ENCODE data around the gene HPCAL1. TPM values are rescaled to one million over a fixed set of nuclear protein-coding genes. Genes with fewer than 3 reads are reported as not detected.

HPCAL1 gene
- total RNA-seq, 1 experiment from 2014 or later, result 56.8 TPM

DNA sequence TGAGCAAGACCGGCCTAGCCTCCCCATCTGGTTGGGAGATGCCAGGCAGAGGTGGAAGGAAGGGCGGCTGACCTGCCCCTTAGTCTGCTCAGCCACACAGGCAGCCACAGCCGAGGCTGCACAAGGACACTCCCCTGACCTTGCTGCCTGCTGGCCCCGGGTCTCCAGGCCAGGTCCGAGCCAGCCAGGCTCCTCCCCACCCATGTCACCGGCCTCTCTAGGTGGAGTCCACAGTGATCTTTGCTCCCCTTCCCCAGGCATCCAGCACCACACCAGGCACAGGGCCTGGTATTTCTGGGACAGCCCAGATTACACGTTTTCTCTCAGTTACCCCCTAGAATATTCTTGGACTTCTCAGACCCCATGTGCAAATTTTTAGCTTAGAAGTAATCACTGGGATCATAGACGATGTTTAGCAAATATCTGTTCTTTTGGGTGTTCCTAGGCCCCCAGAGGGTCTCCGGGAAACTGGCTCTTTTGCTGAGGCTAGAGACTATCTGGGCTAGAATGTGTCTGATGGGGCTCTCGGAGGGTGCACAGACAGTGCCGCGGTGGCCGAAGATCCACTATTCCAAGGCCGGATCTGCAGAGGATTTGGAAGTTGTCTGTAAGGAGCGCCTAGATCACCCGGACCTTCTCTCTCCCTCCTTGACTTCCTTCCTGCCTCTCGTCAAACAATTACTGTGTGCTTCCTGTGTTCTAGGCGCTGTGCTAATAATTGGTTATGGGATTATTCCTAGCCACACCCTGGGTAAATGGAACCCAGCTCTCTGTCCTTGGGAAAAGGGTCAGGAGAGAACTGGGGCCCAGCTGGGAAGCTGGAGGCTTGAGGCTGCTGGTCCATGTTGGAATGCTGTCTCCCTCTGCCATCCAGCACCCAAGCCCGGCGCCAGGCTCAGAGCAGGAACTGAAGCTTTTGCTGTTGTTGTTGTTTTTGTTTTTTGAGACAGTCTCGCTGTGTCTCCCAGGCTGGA, 98.6 kb downstream of the HPCAL1 start:
- no peak for DNase-seq (ENCODE audit: low read depth in 1 of 2, low spot score in 2 of 2)
- Histone ChIP-seq H3K27me3 (replicated peaks) (no peaks in the 10 kb centered on the region), H3K4me3 (no peak overlapping the region), H3K27ac (peak overlapping the region; percentile 48), H3K4me1 (replicated peaks) (peaks cover 54% of the 10 kb centered on the region), H3K9me3 (replicated peaks) (no peaks in the 10 kb centered on the region), H3K36me3 (peaks cover 8% of the 10 kb centered on the region; the same call in 1 of the 2 replicates)

DNA sequence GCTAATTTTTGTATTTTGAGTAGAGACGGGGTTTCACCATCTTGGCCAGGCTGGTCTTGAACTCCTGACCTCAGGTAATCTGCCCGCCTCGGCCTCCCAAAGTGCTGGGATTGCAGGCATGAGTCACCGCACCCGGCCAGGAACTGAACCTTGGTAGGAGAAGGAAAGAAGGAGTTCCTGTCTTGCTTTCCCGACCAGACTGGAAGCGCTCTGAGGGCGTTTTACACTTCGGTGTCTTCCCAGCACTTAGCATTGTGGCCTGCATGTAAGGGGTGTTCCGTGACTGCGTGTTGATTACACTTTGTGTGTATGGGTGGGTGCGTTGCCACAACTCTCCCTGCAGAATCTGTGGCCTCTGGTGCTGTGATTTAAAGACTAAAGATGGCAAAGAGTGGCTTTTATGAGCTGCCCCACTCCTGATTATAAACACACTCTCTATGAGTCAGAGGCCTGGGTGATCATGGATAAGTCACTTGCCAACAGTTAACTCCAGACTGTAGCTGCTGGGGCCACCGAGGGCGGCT, 99.4 kb downstream of the HPCAL1 start:
- Histone ChIP-seq H3K27ac (peak overlapping the region; percentile 48), H3K27me3 (replicated peaks) (no peaks in the 10 kb centered on the region), H3K4me1 (replicated peaks) (peaks cover 56% of the 10 kb centered on the region), H3K4me3 (no peak overlapping the region), H3K36me3 (peaks cover 8% of the 10 kb centered on the region; the same call in 1 of the 2 replicates), H3K9me3 (replicated peaks) (no peaks in the 10 kb centered on the region)
- DNase-seq (ENCODE audit: low read depth in 1 of 2, low spot score in 2 of 2), result peak; percentile 80 to 86

DNA sequence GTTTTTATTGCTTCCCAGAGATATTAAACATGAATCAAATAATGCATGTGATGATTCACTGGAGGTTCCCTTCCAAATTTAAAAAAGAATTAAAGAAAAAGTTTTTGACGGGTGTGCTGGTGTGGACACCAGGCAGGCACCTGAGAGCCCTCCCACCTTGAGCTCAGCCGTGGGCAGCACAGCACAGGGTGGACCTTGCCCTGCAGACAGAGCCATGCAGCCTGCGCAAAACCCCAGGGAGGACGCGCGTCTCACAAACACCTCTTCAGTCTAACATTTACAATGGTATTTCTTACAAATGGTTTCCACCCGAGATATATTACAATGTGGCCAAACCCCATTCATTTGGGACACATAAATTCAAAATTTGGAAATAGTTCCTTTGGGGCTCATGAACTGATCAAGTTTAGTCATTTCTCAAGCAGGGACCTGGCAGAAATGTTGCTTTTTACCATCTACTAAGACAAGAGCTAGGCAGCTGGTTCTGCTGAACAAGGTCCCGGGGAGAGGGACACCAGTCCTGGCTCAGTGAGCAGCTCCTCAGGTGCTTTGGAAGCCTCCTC, 100.0 kb downstream of the HPCAL1 start:
- Histone ChIP-seq H3K4me1 (replicated peaks) (peaks cover 62% of the 10 kb centered on the region), H3K4me3 (no peak overlapping the region)
- no peak for DNase-seq (ENCODE audit: low read depth in 1 of 2, low spot score in 2 of 2)

DNA sequence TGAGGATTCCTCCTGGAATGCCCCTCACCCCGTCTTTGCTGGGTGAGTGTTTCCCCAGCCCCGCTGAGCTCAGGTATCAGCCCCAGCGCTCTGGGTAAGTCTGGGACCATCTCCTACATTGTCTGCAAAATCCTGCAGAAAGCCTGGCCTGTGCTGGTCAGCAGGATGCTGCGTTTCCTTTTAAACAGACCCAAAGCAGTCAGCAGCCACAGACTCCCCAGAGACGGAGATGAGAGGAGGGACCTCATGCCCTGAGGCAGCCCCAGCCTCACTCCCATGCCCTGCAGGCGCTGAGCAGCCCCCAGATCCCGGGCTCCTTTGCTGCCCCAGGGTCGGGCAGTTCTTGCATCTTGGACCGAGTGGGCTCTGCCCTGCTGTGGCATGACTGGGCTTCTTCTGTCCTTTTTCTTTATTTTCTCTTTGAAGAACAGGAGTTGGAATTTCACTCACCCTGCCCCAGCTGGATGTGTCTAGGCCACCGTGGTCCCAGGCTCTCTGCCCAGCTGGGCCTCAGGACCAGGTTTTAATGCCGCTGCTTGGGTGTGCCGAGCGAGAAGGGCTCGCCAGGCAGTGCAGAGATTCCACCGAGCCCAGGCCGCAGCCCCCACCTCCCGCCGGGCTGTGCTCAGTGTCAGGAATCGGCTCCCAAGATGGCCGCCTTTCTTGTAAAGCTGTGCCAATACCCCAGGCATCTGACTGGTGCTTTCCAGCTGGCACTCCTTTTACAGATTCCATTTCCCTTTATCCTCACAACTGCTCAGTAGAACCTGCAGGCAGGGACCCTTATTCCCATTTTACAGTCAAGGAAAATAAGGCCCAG, 101.8 kb downstream of the HPCAL1 start:
- peaks cover 80% of the 10 kb centered on the region for H3K4me1 ChIP-seq (replicated peaks)
- peak overlapping the region; percentile 66 for H3K27ac ChIP-seq
- H3K4me3 ChIP-seq, result no peak overlapping the region
- H3K27me3 ChIP-seq (replicated peaks), result no peaks in the 10 kb centered on the region
- peaks cover 8% of the 10 kb centered on the region; the same call in 1 of the 2 replicates for H3K36me3 ChIP-seq
- no peak for DNase-seq (ENCODE audit: low read depth in 1 of 2, low spot score in 2 of 2)
- H3K9me3 ChIP-seq (replicated peaks), result no peaks in the 10 kb centered on the region

More for the DNA sequence above, 100.0 kb downstream of the HPCAL1 start:
- Histone ChIP-seq H3K36me3 (peaks cover 8% of the 10 kb centered on the region; the same call in 1 of the 2 replicates), H3K27ac (no peak overlapping the region), H3K27me3 (replicated peaks) (no peaks in the 10 kb centered on the region), H3K9me3 (replicated peaks) (no peaks in the 10 kb centered on the region)

DNA sequence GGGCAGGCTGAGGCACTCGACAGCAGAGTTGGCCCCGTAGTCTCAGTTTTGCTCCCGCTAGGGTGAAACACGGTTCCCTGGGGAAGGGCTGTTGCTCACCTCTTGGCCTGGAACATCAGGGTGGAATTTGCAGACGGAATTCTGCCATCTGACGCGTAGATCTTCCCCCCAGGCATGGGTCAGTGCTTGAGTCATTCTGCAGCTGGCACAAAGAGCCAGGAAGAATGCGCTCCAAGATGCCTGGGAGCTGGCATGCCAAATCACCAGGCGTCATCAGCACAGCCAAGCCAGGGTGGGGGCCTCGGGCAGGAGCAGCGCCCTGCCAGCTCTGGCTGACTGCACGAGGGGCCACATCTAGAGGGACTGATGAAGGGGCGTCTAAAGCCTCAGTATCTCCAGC, 102.7 kb downstream of the HPCAL1 start:
- Histone ChIP-seq H3K36me3 (0 out of 2 replicates have a peak, but pooled peaks cover 3% of the 10 kb centered on the region), H3K4me1 (replicated peaks) (peaks cover 84% of the 10 kb centered on the region), H3K4me3 (no peak overlapping the region), H3K27me3 (replicated peaks) (no peaks in the 10 kb centered on the region), H3K9me3 (replicated peaks) (no peaks in the 10 kb centered on the region), H3K27ac (peak overlapping the region; percentile 66)
- peak; percentile 89 to 94 for DNase-seq (ENCODE audit: low read depth in 1 of 2, low spot score in 2 of 2)

DNA sequence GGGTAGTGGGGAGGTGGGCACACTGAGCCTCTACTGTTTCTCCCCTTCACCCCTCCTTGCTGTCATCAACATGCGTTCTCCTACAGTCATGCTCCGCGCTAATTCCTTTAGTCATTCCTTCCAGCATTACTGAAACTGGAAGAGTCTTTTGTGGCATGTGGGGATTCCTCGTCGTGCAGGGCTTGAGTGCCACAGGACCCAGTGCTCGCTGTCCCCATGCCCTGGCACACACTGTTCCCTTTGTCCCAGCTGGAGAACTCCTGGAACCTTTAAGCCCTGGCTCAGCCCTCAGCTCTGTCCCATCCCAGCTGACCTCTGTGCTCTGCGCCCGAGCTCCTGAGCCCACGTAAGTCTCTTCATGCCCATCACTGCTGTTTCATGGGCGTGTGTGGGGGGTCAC, 103.3 kb downstream of the HPCAL1 start:
- peaks cover 87% of the 10 kb centered on the region for H3K4me1 ChIP-seq (replicated peaks)
- H3K27ac ChIP-seq, result peak overlapping the region; percentile 66

DNA sequence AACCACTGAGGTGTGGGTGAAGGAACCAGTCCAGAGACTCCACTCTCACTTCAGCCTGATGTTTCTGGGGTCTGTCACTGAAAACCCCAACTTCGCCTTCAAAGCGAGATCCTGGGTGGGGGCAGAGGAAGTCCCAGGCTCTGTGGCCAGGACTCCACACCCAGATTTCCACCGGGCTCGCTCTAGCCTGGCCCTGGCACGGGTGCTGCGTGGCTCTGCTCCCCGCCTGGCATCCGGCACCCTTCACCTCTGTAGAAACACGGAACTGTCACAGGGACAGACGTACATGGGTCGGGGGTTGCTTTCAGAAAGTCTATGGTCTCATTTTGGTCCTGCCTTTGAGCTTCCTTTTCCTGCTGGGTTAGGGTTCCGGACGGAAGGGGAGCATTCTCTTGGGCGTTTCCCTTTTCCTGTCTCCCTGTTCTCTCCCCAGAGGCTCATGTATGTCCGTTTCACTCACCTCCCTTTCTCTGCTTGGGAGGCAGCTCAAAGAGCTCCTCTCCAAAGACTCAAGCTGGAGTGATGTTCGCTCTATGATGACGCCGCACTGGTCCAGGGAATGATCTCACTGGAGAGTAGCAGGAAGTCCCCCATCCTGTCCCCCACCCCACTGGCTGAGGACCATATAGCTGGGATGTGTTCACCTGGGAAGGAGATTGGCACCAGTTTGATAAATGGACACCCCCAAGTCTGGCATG, 103.9 kb downstream of the HPCAL1 start:
- Histone ChIP-seq H3K27ac (no peak overlapping the region), H3K27me3 (replicated peaks) (no peaks in the 10 kb centered on the region), H3K36me3 (peaks cover 2% of the 10 kb centered on the region; the same call in 1 of the 2 replicates), H3K4me3 (no peak overlapping the region), H3K9me3 (replicated peaks) (no peaks in the 10 kb centered on the region), H3K4me1 (replicated peaks) (peaks cover 89% of the 10 kb centered on the region)
- no peak for DNase-seq (ENCODE audit: low read depth in 1 of 2, low spot score in 2 of 2)

More for the DNA sequence above, 103.3 kb downstream of the HPCAL1 start:
- H3K36me3 ChIP-seq, result 0 out of 2 replicates have a peak, but pooled peaks cover 2% of the 10 kb centered on the region
- no peak overlapping the region for H3K4me3 ChIP-seq
- no peak for DNase-seq (ENCODE audit: low read depth in 1 of 2, low spot score in 2 of 2)
- no peaks in the 10 kb centered on the region for H3K27me3 ChIP-seq (replicated peaks)
- H3K9me3 ChIP-seq (replicated peaks), result no peaks in the 10 kb centered on the region

DNA sequence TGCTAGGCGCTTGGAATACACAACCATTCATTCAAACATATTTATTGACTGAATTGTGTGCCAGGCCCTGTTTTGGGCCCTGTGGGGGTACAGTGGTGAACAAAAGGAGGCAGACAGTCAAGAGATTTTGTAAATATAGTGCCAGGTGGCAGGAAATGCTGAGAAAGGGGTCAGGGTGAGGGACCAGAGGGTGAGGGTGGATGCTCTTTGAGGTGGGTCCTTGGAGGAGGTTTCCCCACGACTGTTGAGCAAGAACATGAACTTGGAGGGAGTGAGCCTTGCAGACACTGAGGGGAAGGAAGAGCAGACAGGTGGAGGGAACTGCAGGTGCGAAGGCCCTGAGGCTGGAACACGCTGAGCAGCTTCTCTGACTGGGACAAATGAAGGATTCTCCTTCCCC, 104.7 kb downstream of the HPCAL1 start:
- H3K4me3 ChIP-seq, result no peak overlapping the region
- no peaks in the 10 kb centered on the region for H3K27me3 ChIP-seq (replicated peaks)
- peaks cover 6% of the 10 kb centered on the region; the same call in 1 of the 2 replicates for H3K36me3 ChIP-seq
- H3K27ac ChIP-seq, result no peak overlapping the region
- peaks cover 89% of the 10 kb centered on the region for H3K4me1 ChIP-seq (replicated peaks)
- no peaks in the 10 kb centered on the region for H3K9me3 ChIP-seq (replicated peaks)
- DNase-seq (ENCODE audit: low read depth in 1 of 2, low spot score in 2 of 2), result no peak

DNA sequence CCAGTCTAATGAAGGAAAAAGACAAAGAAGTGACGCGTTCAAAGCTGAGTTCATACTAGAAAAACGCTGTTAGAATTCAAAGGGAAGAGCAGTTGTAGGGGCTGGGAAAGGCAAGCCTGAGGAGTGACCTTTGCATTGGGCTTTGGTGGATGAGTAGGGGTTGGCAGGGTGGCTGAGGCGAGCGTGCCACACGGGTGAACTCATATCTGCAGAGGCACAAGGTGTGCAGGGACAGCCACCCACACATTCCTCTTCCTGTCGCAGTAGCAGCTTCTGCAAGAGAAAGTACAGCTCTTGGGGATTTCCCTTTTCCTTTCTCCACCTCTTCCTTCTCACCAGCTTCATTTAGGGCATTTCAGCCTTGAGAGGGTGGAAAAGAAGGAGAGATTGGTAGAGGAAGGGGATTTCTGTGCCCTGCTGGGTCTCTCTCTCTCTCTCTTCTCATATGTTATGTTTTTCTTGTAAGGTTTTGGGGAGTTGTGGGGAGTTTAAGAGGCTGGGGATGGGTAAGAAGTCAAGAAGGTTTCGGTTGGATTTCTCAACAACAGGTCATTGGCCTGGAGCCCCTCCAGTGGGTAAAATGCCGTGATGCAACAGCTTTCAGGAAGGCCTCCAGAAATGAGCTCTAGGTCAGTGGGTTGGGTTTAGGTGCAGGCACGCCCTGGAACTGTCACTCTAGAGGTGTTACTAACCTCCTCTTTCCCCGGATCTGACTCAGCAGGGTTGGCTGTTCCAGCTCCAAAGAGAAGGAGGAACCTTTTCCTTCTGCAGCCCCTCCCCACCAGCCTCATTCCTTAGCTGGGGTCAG, 105.3 kb downstream of the HPCAL1 start:
- Histone ChIP-seq H3K27ac (peak overlapping the region; percentile 50), H3K4me3 (no peak overlapping the region), H3K27me3 (replicated peaks) (no peaks in the 10 kb centered on the region), H3K4me1 (replicated peaks) (peaks cover 90% of the 10 kb centered on the region), H3K9me3 (replicated peaks) (no peaks in the 10 kb centered on the region), H3K36me3 (peaks cover 8% of the 10 kb centered on the region; the same call in 1 of the 2 replicates)
- peak in 1 of 2 experiments; percentile 38 for DNase-seq (ENCODE audit: low read depth in 1 of 2, low spot score in 2 of 2)

DNA sequence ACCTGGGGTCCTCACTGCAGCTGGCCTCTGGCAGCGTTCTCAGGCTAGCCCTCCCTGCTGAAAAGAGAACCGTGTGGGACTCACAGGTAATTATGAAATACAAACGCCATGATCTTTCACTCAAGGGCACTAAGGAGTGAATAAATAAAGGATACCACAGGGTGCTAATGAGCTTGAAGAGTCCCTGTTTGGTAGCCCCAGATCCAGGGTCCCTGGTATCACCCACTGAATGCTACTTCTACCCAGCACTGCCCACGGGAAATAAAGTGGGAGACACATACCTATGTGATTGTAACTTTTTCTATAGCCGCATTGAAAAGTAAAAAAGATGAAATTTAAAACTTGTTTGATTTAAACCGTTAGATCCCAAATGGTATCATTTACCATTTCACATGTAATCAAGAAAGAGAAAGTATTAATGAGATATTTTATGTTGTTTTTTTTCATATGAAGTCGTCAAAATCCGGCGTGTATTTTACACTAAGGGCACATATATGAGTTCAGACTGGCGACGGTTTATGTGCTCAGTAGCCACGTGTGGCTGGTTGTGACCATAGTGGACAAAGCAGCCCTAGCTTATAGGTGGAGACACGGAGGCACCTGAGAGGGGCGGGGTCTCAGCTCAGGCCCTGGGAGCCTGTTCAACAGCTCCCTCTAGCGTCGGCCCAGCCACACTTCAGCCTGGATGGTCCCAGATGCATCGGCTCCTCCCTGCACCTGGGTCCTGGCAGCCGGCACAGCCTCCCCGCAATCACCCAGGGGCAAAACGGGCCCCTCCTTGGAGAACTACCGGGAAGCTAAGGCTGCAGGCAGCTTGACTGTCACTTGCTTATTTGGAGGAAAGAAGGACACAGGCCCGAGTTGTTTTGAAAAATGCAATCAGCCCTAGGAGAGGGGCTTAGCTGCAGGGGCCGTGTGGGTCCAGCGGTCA, 106.2 kb downstream of the HPCAL1 start:
- H3K4me3 ChIP-seq, result no peak overlapping the region
- H3K36me3 ChIP-seq, result peaks cover 8% of the 10 kb centered on the region; the same call in 1 of the 2 replicates
- H3K9me3 ChIP-seq (replicated peaks), result no peaks in the 10 kb centered on the region
- H3K27ac ChIP-seq, result no peak overlapping the region
- H3K4me1 ChIP-seq (replicated peaks), result peaks cover 92% of the 10 kb centered on the region
- H3K27me3 ChIP-seq (replicated peaks), result no peaks in the 10 kb centered on the region
- DNase-seq (ENCODE audit: low read depth in 1 of 2, low spot score in 2 of 2), result peak; percentile 67 to 80

DNA sequence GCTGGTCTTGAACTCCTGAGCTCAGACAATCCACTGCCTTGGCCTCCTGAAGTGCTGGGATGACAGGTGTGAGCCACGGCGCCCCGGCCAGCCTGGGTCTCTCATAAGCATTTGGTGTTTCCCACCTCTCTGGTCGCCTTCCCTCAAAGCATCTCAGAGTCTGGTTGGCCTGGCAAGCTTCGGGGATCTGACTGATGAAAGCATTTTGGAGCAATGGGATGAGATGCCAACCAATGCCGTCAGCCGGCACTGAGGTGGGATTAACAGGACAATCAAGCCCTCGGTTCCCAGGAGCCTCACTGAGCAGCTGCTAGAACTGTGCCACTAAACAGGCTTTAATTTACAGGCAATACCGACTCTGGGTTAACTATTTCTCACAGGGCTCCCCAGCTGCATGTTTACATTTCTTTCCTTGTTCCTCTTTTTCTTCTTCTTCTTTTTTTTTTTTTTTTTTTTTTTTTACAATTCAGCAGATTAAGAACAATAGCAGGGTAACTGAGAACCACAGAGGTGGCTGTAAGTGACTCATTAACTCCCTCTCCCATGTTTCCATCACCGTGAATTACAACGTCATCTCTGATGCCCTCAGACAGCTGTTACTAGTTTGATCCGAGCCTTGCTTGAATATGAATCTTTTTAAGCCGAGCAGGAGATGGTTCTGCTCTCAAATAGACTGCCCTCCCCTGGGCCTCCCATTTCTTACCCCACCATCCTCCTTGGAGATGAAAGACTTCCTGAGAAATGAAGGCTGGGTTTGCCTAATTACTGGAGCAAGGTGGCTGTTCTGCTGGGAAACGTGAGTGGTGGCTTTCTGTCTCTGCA, 107.5 kb downstream of the HPCAL1 start:
- Histone ChIP-seq H3K27me3 (replicated peaks) (no peaks in the 10 kb centered on the region), H3K4me1 (replicated peaks) (peaks cover 92% of the 10 kb centered on the region), H3K4me3 (peak overlapping the region; percentile 9), H3K9me3 (replicated peaks) (no peaks in the 10 kb centered on the region), H3K27ac (peak overlapping the region; percentile 83), H3K36me3 (peaks cover 8% of the 10 kb centered on the region; the same call in 1 of the 2 replicates)
- peak; percentile 73 to 92 for DNase-seq (ENCODE audit: low read depth in 1 of 2, low spot score in 2 of 2)
